Measurements from ENCODE around the gene KLHL40.

- TF ChIP-seq CTCF (IDR thresholded peaks at IDR 0.05; ENCODE audit: borderline replicate concordance, extremely low read depth, low read length, poor library complexity, severe bottlenecking) (no peak), EZH2 (IDR thresholded peaks at IDR 0.05; ENCODE audit: borderline replicate concordance, low read depth, low read length, severe bottlenecking) (no peak)
These were observed at the start of gene KLHL40 for GRCh38 chr3:42685363-42685881.

Data from DND-41 (cell line).